ENCODE results near the gene CDKN2AIPNL. TPM values are rescaled to one million over a fixed set of nuclear protein-coding genes. Genes with fewer than 3 reads are reported as not detected.

CDKN2AIPNL gene
- total and polyA plus RNA-seq, 4 donors = 10.9 to 43.2 (median 19.1) TPM

DNA sequence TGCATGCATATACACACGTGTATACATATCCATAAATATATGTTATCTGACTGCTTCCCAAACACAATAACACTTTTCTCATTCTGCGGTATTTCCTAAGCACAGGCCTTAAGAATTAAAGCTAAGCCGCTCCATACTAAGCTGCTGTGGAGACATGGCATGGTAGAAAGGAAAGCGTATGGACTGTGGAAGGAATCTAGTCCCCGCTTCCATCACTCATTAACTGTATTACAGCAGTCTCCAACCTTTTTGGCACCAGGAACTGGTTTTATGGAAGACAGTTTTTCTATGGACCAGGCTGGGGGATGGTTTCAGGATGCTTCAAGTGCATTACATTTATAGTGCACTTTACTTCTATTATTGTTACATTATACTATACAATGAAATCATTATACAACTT lies 56.0 kb downstream of the CDKN2AIPNL start:
- Histone ChIP-seq H3K27ac (ENCODE audit: low read depth in 1 of 2, low read length in 1 of 2) (no peak overlapping the region), H3K27me3 (ENCODE audit: control insufficient read depth in 3 of 3, insufficient read depth in 3 of 3, low read length in 2 of 3) (no peaks in the 10 kb centered on the region), H3K36me3 (ENCODE audit: control insufficient read depth in 4 of 4, insufficient read depth in 4 of 4, low read length in 4 of 4) (peaks cover 0 to 4% (median 0%) of the 10 kb centered on the region in 4 donors), H3K4me3 (no peak overlapping the region), H3K4me1 (ENCODE audit: control insufficient read depth in 5 of 5, insufficient read depth in 5 of 5, low read length in 5 of 5) (peaks cover 0 to 4% (median 0%) of the 10 kb centered on the region in 5 donors), H3K9ac (ENCODE audit: insufficient read depth in 1 of 2, low read length in 2 of 2) (no peak overlapping the region), H3K9me3 (ENCODE audit: control insufficient read depth in 4 of 4, insufficient read depth in 3 of 4, low read length in 3 of 4) (no peaks in the 10 kb centered on the region)
- DNase-seq (no peak), ATAC-seq (ENCODE audit: insufficient read depth, low FRiP score) (no peak)
- TF ChIP-seq, protein P1, sequence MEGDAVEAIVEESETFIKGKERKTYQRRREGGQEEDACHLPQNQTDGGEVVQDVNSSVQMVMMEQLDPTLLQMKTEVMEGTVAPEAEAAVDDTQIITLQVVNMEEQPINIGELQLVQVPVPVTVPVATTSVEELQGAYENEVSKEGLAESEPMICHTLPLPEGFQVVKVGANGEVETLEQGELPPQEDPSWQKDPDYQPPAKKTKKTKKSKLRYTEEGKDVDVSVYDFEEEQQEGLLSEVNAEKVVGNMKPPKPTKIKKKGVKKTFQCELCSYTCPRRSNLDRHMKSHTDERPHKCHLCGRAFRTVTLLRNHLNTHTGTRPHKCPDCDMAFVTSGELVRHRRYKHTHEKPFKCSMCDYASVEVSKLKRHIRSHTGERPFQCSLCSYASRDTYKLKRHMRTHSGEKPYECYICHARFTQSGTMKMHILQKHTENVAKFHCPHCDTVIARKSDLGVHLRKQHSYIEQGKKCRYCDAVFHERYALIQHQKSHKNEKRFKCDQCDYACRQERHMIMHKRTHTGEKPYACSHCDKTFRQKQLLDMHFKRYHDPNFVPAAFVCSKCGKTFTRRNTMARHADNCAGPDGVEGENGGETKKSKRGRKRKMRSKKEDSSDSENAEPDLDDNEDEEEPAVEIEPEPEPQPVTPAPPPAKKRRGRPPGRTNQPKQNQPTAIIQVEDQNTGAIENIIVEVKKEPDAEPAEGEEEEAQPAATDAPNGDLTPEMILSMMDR (IDR thresholded peaks at IDR 0.05; ENCODE audit: control extremely low read depth, extremely low read depth) = no peak
- 94 to 97% methylated on average over 5 of the region's 5 CpGs for WGBS, 2 donors

Other genes starting within 250 kb of the CDKN2AIPNL start
- 100 to 1,000 TPM; 242 to 324 TPM for gene SKP1, start 234.9 kb downstream of the CDKN2AIPNL start, total RNA-seq
- gene SKP1, start 234.9 kb downstream of the CDKN2AIPNL start, polyA plus RNA-seq = 100 to 1,000 TPM; 149 to 551 TPM
- 100 to 1,000 TPM; 102 to 107 TPM for gene PPP2CA, start 185.8 kb downstream of the CDKN2AIPNL start, total RNA-seq
- 100 to 1,000 TPM in 1 of 2 donors, 10 to 100 TPM in 1; 32.2 to 117 TPM for gene PPP2CA, start 185.8 kb downstream of the CDKN2AIPNL start, polyA plus RNA-seq
- 1 to 10 TPM; 2.2 to 2.9 TPM for gene CDKL3, start 44.7 kb downstream of the CDKN2AIPNL start, total RNA-seq
- gene CDKL3, start 44.7 kb downstream of the CDKN2AIPNL start, polyA plus RNA-seq = 1 to 10 TPM; 1.5 to 3.6 TPM
- gene UBE2B, start 40.3 kb downstream of the CDKN2AIPNL start, total RNA-seq = 100 to 1,000 TPM in 1 of 2 donors, 10 to 100 TPM in 1; 75.1 to 119 TPM
- gene UBE2B, start 40.3 kb downstream of the CDKN2AIPNL start, polyA plus RNA-seq = 100 to 1,000 TPM in 1 of 2 donors, 10 to 100 TPM in 1; 89.3 to 111 TPM
- 10 to 100 TPM; 24.4 to 53.5 TPM for gene JADE2, start 113.8 kb upstream of the CDKN2AIPNL start, total RNA-seq
- 10 to 100 TPM; 12.4 to 16.3 TPM for gene JADE2, start 113.8 kb upstream of the CDKN2AIPNL start, polyA plus RNA-seq
- gene SAR1B, start 220.9 kb upstream of the CDKN2AIPNL start, total RNA-seq = 10 to 100 TPM; 44.1 to 58.8 TPM
- 10 to 100 TPM; 21.5 to 37.0 TPM for gene SAR1B, start 220.9 kb upstream of the CDKN2AIPNL start, polyA plus RNA-seq
- 10 to 100 TPM; 17.9 to 23.8 TPM for gene SEC24A, start 236.9 kb upstream of the CDKN2AIPNL start, total RNA-seq
- 10 to 100 TPM in 1 of 2 donors, 1 to 10 TPM in 1; 3.3 to 11.8 TPM for gene SEC24A, start 236.9 kb upstream of the CDKN2AIPNL start, polyA plus RNA-seq